Ishikawa (cell line): ENCODE results near the gene STON2.
A peak's percentile ranks its signal among the peaks of the same experiment; 100 is the strongest.

Experiments
- CEBPB ChIP-seq: IDR thresholded peaks from 2 replicates; pipeline ENCODE4 v1.6.1; 2012
- CREB1 ChIP-seq: IDR thresholded peaks from 2 replicates; pipeline ENCODE4 v1.6.1; 2012; ENCODE audit warnings: low read depth
- EGR1 ChIP-seq: IDR thresholded peaks from 2 replicates; pipeline ENCODE4 v1.6.1; 2012
- EP300 ChIP-seq: IDR thresholded peaks from 2 replicates; pipeline ENCODE4 v1.6.1; 2012; ENCODE audit warnings: borderline replicate concordance
- FOXM1 ChIP-seq: IDR thresholded peaks from 2 replicates; pipeline ENCODE4 v1.6.1; 2012; ENCODE audit warnings: low read depth, borderline replicate concordance
- NFIC ChIP-seq: IDR thresholded peaks from 2 replicates; pipeline ENCODE4 v1.6.1; 2012
- RAD21 ChIP-seq: IDR thresholded peaks from 2 replicates; pipeline ENCODE4 v1.6.1; 2012; ENCODE audit warnings: low read depth
- TAF1 ChIP-seq: IDR thresholded peaks from 2 replicates; pipeline ENCODE4 v1.6.1; 2012; ENCODE audit warnings: low read depth, mild to moderate bottlenecking
- TCF12 ChIP-seq: IDR thresholded peaks from 2 replicates; pipeline ENCODE4 v1.6.1; 2012; ENCODE audit warnings: low read depth
- TEAD4 ChIP-seq: IDR thresholded peaks from 2 replicates; pipeline ENCODE4 v1.6.1; 2012
- YY1 ChIP-seq: IDR thresholded peaks from 2 replicates; pipeline ENCODE4 v1.6.1; 2012; ENCODE audit warnings: low read depth
- ZBTB7A ChIP-seq: IDR thresholded peaks from 2 replicates; pipeline ENCODE4 v1.6.1; 2012; ENCODE audit warnings: low read depth
- TF ChIP-seq, protein P1 (sequence below): IDR thresholded peaks from 2 replicates; pipeline ENCODE4 v1.6.1; 2012
- TF ChIP-seq, protein P2 (sequence below): IDR thresholded peaks from 2 replicates; pipeline ENCODE4 v1.6.1; 2012; ENCODE audit warnings: low read depth, mild to moderate bottlenecking
- TF ChIP-seq, protein P3 (sequence below): IDR thresholded peaks from 2 replicates; pipeline ENCODE4 v1.6.1; 2012

The STON2 gene

DNA sequence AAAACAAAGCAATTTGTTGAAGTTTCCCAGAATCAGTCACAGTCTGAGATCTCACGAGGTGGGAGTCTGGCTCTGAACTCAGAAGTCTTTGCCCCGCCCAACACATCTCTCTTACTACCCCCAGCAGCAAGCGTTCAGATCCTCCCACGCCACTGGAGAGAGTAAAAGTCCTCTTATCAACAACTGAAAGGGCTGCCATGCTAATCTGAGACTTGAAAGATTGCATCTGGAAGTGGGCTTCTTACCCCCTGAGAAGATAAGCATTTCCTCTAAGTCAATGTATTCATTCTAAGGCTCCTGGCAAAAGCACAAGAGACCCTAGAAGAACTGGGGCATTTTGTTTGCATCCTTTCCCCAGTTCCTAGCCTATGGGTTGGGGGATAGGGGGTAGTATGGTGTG, 34.1 kb upstream of the STON2 start:
- TF ChIP-seq, protein P1, sequence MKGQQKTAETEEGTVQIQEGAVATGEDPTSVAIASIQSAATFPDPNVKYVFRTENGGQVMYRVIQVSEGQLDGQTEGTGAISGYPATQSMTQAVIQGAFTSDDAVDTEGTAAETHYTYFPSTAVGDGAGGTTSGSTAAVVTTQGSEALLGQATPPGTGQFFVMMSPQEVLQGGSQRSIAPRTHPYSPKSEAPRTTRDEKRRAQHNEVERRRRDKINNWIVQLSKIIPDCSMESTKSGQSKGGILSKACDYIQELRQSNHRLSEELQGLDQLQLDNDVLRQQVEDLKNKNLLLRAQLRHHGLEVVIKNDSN, result no peak
- TF ChIP-seq TCF12 (no peak), TAF1 (no peak)

DNA sequence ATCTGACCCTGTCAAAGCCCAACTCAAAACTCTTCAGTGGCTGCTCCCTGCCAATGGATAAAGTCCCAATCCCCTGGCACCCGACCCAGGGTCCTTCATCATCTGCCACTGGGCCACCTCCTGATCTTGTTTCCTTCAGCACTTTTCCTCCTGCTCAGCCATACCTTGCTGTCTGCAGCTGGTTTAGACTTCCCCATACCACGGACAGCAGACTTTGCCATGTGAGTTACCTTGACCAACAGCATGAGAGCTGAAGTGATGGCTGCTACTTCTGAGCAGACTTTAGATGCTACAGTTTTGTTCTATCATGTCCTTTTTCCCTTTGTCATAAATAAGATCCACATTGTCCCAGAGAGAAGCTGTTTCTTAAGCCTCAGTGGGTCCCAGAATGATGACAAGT, 33.3 kb upstream of the STON2 start:
- TF ChIP-seq, protein P2, sequence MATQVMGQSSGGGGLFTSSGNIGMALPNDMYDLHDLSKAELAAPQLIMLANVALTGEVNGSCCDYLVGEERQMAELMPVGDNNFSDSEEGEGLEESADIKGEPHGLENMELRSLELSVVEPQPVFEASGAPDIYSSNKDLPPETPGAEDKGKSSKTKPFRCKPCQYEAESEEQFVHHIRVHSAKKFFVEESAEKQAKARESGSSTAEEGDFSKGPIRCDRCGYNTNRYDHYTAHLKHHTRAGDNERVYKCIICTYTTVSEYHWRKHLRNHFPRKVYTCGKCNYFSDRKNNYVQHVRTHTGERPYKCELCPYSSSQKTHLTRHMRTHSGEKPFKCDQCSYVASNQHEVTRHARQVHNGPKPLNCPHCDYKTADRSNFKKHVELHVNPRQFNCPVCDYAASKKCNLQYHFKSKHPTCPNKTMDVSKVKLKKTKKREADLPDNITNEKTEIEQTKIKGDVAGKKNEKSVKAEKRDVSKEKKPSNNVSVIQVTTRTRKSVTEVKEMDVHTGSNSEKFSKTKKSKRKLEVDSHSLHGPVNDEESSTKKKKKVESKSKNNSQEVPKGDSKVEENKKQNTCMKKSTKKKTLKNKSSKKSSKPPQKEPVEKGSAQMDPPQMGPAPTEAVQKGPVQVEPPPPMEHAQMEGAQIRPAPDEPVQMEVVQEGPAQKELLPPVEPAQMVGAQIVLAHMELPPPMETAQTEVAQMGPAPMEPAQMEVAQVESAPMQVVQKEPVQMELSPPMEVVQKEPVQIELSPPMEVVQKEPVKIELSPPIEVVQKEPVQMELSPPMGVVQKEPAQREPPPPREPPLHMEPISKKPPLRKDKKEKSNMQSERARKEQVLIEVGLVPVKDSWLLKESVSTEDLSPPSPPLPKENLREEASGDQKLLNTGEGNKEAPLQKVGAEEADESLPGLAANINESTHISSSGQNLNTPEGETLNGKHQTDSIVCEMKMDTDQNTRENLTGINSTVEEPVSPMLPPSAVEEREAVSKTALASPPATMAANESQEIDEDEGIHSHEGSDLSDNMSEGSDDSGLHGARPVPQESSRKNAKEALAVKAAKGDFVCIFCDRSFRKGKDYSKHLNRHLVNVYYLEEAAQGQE, result peak; percentile 83
- TF ChIP-seq, protein P1, result no peak
- TF ChIP-seq, protein P3, sequence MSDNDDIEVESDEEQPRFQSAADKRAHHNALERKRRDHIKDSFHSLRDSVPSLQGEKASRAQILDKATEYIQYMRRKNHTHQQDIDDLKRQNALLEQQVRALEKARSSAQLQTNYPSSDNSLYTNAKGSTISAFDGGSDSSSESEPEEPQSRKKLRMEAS, result peak; percentile 53; the same call in 1 of the 2 replicates
- no peak for TF ChIP-seq ZBTB7A
- TF ChIP-seq CEBPB, result no peak

DNA sequence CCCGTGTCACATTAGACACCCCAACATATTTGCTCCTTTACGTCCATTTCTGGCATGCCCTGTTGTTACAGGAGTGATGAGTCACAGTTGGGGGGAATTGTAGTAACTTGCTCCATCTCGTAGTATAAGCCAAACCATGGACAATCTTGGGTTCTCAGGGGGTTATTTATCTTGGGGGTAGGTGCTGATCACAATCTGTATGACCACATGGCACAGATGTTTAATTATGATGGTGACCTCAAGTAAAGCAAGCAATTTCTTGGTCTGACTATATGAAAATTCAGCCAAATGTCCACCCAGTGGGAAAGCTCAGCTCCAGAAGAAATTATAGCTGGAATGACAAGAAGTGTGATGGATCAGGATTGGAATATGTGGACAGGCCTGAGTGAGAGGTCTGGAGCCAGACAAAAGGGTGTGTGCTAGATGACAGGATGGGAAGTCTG, 32.1 kb upstream of the STON2 start:
- TF ChIP-seq RAD21 (no peak), TEAD4 (no peak), TAF1 (no peak), NFIC (no peak), FOXM1 (no peak), CEBPB (no peak), TCF12 (no peak), CREB1 (no peak), EGR1 (no peak), YY1 (no peak)
- TF ChIP-seq, protein P3, result no peak
- TF ChIP-seq, protein P2, result no peak
- TF ChIP-seq, protein P1, result no peak

DNA sequence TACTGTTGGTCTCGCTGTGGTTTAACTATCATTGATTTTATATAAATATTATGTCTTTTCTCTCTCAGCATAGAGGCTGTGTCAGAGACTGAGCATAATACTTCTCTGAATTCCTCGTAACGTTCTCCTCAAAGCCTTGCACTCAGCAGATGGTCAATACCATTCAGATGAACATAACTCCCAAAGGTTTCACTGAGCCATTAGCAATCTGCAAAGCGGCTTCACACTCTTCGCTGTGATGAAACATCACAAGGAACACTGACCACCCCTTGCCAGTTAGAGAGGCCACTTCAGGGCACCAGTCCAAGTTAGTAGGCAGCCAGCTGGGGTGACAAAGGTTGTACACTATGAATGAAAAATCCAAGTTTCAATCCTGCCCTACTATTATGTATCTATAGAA, 30.1 kb upstream of the STON2 start:
- TF ChIP-seq ZBTB7A (no peak), FOXM1 (no peak), TAF1 (no peak), EGR1 (no peak), TEAD4 (no peak)
- TF ChIP-seq, protein P2, result no peak
- TF ChIP-seq, protein P3, result no peak

DNA sequence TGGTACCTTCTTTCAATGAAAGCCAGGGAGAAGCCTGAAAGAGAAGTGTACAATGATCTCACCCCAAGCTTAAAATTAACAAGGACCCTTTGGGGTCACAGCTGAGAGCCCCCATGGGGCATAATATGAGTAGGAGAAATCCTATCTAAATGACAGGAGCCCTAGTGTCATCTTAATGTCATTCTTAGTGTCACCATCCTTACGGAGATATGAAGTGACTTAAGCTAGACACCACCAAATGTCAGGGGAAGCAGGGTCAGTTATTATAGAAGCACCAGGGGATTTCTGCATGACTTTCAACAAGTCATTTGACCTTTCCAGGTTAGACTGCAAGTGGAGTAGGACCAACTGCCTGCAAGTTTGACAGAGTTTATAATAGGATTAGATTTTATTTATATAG, 28.9 kb upstream of the STON2 start:
- TF ChIP-seq CEBPB (no peak), CREB1 (no peak), TCF12 (no peak), TAF1 (no peak), TEAD4 (no peak), RAD21 (no peak), EGR1 (no peak), YY1 (no peak), NFIC (no peak), ZBTB7A (no peak), EP300 (no peak), FOXM1 (no peak)
- TF ChIP-seq, protein P1, result no peak
- TF ChIP-seq, protein P3, result no peak
- TF ChIP-seq, protein P2, result no peak
